HL-60/S4 treated with retinoic acid at 250 ng/mL for 4 days and 3 days (cell line): ENCODE measurements around the gene RAP1GAP2.
"Not testable (repeated sequence)": the region's sequence is repeated elsewhere in the genome, so short reads cannot be mapped to it uniquely, and the experiment has no call there.

ENCODE experiments used
- in situ Hi-C: fragments of 300-500 bp; cut with MboI; formaldehyde crosslinking; loops from 2 replicates; pipeline ENCODE4 v1.7.0; 2022; ENCODE audit warnings: low sequenced_read_pairs

RAP1GAP2 gene

DNA sequence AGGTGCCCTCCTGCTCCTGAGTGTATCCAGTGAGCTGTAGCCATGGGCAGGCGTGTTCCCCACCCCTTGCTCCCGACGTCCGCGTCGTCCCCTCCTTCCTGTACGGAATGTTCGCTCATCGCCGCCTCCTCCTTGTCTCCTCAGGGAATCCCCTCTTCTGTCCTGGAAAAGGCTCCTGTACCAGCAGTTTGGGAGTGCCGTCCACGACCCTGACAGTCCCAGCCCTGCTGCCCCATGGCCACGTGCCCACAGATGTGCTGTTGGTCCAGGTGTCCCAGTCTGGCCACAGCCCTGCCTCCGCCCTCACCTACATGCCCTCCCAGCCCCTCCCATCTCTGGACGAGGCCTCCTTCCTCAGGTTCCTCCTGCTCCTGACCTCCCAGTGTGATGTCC is 237.0 kb downstream of the RAP1GAP2 start:
- in situ Hi-C loops = loop anchor here (25.0 kb wide), 1 partner anchor 604 kb away; the partner anchor contains the start of genes CTNS and SHPK

DNA sequence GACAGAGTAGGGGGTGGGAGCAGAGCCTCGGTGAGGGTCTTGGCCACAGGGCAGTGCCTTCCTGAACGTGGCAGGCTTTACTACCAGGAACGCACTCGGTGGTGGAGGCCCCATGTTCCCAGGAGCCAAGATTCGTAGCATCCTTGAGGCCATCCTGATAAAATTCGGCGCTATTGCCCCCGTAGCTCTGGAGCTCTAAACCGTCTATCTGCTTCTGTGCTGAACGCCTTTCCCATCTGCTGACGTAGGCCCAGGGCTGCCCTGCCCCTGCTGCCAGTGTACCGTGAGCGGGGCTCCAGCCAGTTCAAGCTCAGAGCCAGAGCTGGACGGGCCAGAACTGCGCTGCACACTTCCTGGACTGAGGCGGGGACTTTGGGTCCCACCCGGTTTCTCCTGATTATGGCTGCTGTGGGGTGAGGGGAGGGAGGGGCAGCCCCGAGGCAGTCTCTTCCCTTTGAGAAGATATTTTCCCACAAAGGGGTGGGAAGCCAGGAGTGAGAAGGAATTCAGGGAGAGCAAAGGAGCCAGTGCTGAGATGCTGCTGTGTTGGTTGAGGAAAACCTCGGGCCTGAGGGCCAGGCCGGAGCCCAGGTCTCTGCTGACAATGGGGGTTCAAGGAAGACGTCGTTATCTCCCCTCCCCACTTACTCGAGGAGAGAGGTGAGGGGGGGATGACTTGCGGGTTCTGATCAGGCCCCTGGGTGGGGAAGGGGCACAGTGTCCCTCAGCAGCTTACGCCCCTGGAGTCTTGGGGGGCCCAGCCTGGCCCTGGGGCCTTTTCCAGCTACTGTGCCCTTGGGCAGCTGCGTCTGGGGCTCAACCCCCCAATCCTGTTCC is 237.7 kb downstream of the RAP1GAP2 start:
- in situ Hi-C loops = loop anchor here (25.0 kb wide), 1 partner anchor 603 kb away; the partner anchor contains the start of genes CTNS and SHPK

GRCh38 chr17:3034578-3034920 is 238.3 kb downstream of the RAP1GAP2 start:
- in situ Hi-C loops = loop anchor here (25.0 kb wide), 1 partner anchor 603 kb away; the partner anchor contains the start of genes CTNS and SHPK

DNA sequence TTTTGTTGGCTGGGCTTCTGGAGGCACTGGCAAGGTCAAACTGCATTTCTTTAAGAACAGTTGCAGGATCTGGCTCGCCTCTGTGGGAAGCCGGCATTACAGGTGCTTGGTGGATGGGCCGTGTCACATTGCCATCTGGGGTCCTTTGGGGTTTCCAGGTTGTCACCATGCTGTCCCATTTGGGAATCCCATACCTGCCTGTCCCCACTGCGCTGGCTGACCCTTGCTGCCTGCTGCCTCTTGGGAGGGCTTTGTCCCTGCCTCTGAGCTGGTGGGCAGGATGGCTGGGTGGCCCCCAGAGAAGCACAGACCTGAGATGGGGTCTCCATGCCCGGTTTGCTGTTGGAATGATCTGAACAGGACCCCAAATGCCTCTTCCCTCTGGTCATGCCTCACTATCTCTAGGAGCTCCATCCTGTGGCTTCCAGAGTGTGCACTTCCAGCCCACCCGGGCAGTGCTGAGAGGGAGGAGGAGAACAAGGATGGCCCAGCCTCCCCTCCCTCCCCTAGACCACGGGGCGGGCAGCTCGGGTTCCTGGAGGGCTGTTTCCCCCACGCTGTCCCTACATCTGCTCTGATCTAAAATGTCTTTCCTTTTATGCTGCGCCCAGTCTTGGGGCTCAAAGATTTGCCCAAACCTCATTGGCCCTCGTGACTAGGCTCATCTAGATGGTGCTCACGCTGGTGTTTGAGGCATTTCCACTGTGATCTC is 239.2 kb downstream of the RAP1GAP2 start:
- in situ Hi-C loops = loop anchor here (25.0 kb wide), 1 partner anchor 602 kb away; the partner anchor contains the start of genes CTNS and SHPK

- in situ Hi-C loops = loop anchor here (25.0 kb wide), 1 partner anchor 601 kb away; the partner anchor contains the start of genes CTNS and SHPK
Observed at GRCh38 chr17:3035968-3036280, 239.7 kb downstream of the RAP1GAP2 start.

DNA sequence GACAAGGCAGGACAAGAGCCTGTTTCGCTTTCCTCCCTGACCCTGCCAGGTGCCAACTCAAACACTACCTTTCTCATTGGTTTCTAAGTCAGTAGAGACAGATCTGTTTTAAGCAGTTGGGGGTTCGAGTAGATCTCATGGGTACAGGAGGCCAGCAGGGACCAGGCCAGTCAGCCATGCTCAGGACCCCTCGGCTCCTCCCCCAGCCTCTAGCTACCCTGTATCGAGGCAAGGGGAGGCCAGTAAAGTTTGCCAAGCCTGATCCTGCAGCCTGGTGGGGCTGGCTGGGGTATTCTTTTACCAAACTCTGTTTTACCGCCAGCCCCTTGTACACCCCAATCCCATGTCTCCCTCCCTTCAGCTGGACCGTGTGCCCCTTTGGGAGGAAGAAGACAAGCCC is 240.6 kb downstream of the RAP1GAP2 start:
- in situ Hi-C loops = loop anchor here (25.0 kb wide), 1 partner anchor 601 kb away; the partner anchor contains the start of genes CTNS and SHPK

- in situ Hi-C loops = loop anchor here (25.0 kb wide), 1 partner anchor 600 kb away; the partner anchor contains the start of genes CTNS and SHPK
Observed at GRCh38 chr17:3037259-3037658, 241.0 kb downstream of the RAP1GAP2 start.

DNA sequence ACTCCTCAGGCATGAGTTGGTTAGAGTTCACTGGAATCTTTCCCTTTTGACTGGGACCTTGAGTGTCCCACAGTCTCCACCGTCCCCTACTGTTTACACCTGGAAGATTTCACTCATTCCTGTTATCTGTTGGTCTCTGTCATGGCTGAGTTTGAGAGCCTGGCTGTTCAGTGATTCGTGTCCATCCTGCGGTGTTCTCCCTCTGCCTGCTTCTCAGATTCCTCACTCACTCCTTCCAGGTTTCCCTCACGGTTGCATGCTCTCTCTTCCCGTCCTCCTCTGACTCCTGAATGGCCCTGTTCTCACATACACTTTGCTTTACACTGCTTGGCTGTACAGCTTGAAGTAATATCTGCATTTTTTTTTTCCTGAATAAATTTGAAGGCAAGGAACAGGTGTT is 242.7 kb downstream of the RAP1GAP2 start:
- in situ Hi-C loops = loop anchor here (25.0 kb wide), 1 partner anchor 598 kb away; the partner anchor contains the start of genes CTNS and SHPK

- in situ Hi-C loops = loop anchor here (25.0 kb wide), 1 partner anchor 598 kb away; the partner anchor contains the start of genes CTNS and SHPK
Observed at GRCh38 chr17:3039736-3040135, 243.5 kb downstream of the RAP1GAP2 start.

- in situ Hi-C loops = loop anchor here (25.0 kb wide), 1 partner anchor 596 kb away; the partner anchor contains the start of genes CTNS and SHPK
Observed at GRCh38 chr17:3040882-3041281, 244.6 kb downstream of the RAP1GAP2 start.

DNA sequence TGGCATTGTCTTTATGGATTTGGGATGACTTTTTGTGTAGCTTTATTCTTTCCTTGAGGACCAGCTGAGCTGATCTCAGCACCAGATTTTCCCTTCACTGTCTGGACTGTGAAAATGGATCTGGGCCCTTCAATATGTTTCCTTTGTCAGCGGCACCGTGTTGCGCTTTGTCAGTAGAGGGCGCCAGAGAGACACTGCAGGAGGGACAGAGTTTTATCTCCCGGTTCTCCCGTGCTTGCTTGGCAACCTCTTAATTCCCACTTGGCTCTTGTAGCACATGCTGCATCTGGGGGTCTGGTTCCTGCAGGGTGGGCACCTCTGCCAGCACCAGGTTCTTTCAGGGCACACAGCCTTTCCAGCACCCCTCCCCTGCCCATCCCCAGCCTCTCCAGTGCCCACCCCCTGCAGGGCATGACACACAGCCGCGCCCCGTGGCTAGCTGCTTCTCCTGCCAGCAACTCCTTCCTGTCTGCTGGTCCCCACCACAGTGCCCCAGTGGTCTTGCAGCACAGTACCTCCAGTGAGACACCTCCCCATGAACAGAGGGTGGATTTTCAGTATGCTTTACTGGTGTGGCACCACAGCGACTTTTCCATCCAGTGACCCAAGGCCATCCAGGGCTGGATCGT is 247.6 kb downstream of the RAP1GAP2 start:
- in situ Hi-C loops = loop anchor here (25.0 kb wide), 1 partner anchor 593 kb away; the partner anchor contains the start of genes CTNS and SHPK

DNA sequence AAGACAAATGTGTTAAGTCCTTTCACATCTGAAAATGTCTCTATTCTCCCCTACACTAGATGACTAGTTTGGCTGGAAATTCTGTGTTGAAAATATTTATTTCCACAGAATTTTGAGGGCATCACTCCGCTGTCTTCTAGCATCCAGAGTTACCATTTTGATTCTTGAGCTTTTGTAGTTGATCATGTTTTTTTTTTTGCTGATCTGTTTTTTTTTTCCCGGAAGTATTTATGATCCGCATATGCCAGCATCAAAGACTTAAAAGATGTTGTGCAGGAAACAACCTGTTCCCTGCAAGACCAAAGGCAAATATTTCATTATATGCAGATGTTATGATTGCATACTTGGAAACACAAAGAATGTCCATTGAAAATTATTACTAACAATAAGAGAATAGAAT is 250.5 kb downstream of the RAP1GAP2 start:
- in situ Hi-C loops = loop anchor here (25.0 kb wide), 1 partner anchor 591 kb away; the partner anchor contains the start of genes CTNS and SHPK

DNA sequence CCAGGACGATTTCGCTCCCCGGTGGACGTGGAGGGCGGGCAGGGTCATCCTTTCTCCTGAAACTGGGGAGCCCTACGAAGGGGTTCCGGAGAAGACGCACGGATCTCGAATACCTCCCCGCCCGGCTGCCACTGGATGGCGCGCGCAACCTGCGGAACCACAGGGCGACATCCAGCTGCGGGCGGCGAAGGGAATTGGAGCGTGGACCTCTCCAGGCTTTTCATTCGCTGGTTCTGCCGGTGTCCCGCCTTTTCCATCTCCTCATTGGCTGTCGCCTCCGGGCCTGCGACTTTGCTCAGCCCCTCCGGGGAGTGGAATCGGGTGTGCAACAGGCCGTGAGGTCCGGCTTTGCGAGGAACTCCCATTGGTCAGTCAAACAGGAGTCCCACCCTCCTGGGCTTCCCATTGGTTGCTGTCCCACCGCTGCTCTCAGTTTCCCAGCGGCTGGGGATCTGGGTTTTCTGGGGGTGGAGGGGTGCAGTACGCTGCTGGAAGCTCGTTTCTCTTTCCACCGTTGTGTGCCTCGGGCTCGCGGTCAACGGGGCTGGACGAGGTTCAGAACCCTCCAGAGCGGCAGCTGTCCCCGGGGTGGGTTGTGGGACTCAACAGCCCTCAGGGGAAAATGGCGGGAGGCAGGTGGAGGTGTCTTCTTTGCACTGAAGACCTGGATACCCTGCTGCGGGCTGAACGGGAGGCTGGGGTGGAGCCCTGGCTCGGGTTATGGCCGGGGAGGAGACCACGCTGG is 252.7 kb downstream of the RAP1GAP2 start:
- in situ Hi-C loops = loop anchor here (25.0 kb wide), 1 partner anchor 588 kb away; the partner anchor contains the start of genes CTNS and SHPK

GRCh38 chr17:3049705-3050295 is 253.6 kb downstream of the RAP1GAP2 start:
- in situ Hi-C loops = loop anchor here (25.0 kb wide), 1 partner anchor 588 kb away; the partner anchor contains the start of genes CTNS and SHPK

DNA sequence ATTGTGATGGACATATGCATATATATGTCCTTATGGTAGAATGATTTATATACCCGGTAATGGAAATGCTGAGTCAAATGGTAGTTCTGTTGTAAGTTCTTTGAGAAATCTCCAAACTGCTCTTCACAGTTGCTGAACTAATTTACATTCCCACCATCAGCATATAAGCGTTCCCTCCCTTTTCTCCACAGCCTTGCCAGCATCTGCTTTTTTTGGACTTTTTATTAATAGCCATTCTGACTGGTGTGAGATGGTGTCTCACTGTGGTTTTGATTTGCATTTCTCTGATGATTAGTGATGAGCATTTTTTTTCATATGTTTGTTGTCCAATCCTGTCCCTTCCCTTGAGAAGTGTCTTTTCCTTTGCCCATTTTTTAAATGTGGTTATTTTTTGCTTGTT is 258.6 kb downstream of the RAP1GAP2 start:
- in situ Hi-C loops = not testable (repeated sequence)

DNA sequence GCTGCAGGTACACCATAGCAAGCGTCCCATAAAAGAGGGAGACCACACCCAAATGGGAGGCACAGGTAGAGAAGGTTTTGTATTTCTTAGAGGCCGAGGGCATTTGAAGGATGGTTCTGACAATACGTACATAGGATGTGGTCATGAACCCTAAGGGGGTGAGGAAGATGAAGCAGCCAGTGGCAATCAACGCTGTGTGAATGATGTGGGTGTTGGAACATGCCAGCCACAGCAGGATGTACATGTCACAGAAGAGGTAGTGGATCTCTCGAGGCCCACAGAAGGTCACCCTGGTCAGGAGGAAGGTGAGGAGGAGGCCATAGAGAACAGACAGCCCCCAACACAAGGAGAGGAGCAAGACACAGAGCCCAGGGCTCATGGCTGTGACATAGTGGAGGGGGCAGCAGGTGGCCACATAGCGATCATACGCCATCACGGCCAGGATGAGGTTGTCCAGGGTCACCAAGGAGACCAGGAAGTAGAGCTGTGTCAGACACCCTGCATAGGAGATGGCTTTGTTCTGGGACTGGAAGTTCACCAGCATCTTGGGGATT is 266.7 kb downstream of the RAP1GAP2 start:
- in situ Hi-C loops = not testable (repeated sequence)

DNA sequence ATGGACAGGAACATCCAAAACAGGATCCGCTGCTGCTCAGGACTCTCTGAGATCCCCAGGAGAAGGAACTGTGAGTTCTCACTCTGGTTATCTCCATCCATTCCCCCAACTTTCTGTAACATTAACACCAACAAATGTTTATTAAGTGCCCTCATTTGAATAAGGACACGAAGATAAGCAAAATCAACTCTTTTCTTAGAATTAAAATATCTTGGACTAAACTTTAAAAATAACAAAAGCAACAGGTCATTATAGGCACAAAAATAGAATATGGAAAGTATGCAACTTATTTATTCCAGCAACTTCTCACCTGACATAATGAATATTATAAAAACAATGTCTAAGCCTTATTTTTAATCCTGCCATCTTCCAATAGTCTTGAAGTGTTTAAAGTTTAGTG is 267.3 kb downstream of the RAP1GAP2 start, which contains the start of gene OR1D5:
TSS of gene OR1D5 (minus strand) at position 101 of the 400 bp plus-strand sequence. CDS start at position 101, 0 bp downstream.
- in situ Hi-C loops = not testable (repeated sequence)

GRCh38 chr17:3065192-3065591 is 269.0 kb downstream of the RAP1GAP2 start:
- in situ Hi-C loops = not testable (repeated sequence)

DNA sequence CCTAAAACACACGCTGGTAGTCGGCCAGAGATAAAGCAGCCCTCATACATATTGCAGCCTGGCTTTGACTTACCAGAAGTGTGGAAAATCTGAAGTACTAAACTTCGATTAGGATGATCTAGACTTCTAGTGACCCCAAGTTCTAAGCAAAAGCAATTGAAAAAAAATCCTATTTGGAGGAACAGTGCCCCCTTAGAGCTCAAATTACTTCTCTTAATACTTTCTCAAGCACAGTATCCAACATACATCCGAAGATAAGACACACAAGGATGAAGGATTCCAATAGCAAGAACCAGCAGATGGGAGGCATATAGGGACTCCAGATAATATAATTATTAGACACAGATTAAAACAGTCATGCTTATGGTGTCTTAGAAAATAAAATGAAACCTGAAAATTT is 277.6 kb downstream of the RAP1GAP2 start:
- in situ Hi-C loops = not testable (repeated sequence)
